BJ (cell line): ENCODE measurements around the gene GFOD1. TPM values are rescaled to one million over a fixed set of nuclear protein-coding genes. Genes with fewer than 3 reads are reported as not detected.

ENCODE experiments used
- CTCF ChIA-PET: fragments of 350-600 bp; formaldehyde crosslinking; extraction: SDS; loops from one replicate; lab custom pipeline; 2021; ENCODE audit warnings: antibody characterized with exemption, inconsistent platforms; lab: Yijun Ruan, JAX
- POLR2A ChIA-PET: fragments of 300-600 bp; sonication (Branson Sonifier 250); formaldehyde crosslinking; extraction: SDS; loops from one replicate; lab custom pipeline; 2021; ENCODE audit warnings: antibody characterized with exemption; lab: Charles Lee
- DNase-seq: peaks from one replicate; pipeline ENCODE4 v3.0.0-alpha.2; 2011; ENCODE audit warnings: low read depth
- H3K27me3 ChIP-seq: 2 replicates; pipeline ENCODE4 v1.6.0; 2011; ENCODE audit warnings: low read length; ENCODE audit not compliant: control insufficient read depth, insufficient read depth
- H3K36me3 ChIP-seq: 2 replicates; pipeline ENCODE4 v1.5.1; 2011; ENCODE audit warnings: low read length; ENCODE audit not compliant: control insufficient read depth, insufficient read depth
- H3K4me3 ChIP-seq: 2 replicates; pipeline ENCODE4 v1.5.1; 2011; ENCODE audit warnings: low read depth, mild to moderate bottlenecking, control low read depth, low read length
- CTCF ChIP-seq: IDR thresholded peaks from 2 replicates; pipeline ENCODE4 v1.5.1; 2011; ENCODE audit warnings: low read depth, mild to moderate bottlenecking, control low read depth, inconsistent platforms, low read length, moderate library complexity; ENCODE audit not compliant: insufficient read depth
- polyA plus RNA-seq: library from polyadenylated mRNA; depleted of rRNA; stranded (reverse); fragments of >200 nt; gene quantifications from 2 replicates; pipeline ENCODE4 v1.2.3, GENCODE V29; 2011

The GFOD1 gene
- polyA plus RNA-seq, 1 experiment = 0.76 TPM

- POLR2A ChIA-PET = no interaction called here
- CTCF ChIA-PET = interaction anchor here (0.7 to 1.5 kb wide), 3 partner anchors 16 to 235 kb away, joined by 3 to 5 read pairs (median 3); partner anchors contain the start of gene SIRT5
- Histone ChIP-seq H3K27me3 (peaks cover 3% of the 10 kb centered on the region), H3K4me3 (no peak overlapping the region), H3K36me3 (no peaks in the 10 kb centered on the region)
- no peak for TF ChIP-seq CTCF
- DNase-seq = no peak
Observed at GRCh38 chr6:13339863-13340630, 147.4 kb downstream of the GFOD1 start.

GRCh38 chr6:13338038-13338437, 149.4 kb downstream of the GFOD1 start:
- TF ChIP-seq CTCF = no peak
- H3K27me3 ChIP-seq = peaks cover 3% of the 10 kb centered on the region
- POLR2A ChIA-PET = no interaction called here
- H3K36me3 ChIP-seq = no peaks in the 10 kb centered on the region
- DNase-seq = no peak
- CTCF ChIA-PET = interaction anchor here (0.8 to 2.2 kb wide), 9 partner anchors 11 to 278 kb away, joined by 3 to 14 read pairs (median 4); partner anchors contain the start of genes NOL7 and SIRT5
- no peak overlapping the region for H3K4me3 ChIP-seq

- peak; percentile 86 for TF ChIP-seq CTCF
- CTCF ChIA-PET = interaction anchor here (1.4 to 2.2 kb wide), 5 partner anchors 19 to 279 kb away, joined by 3 to 14 read pairs (median 6); partner anchors contain the start of gene NOL7
- peak; percentile 85 for DNase-seq
- Histone ChIP-seq H3K27me3 (peaks cover 2% of the 10 kb centered on the region), H3K36me3 (no peaks in the 10 kb centered on the region), H3K4me3 (no peak overlapping the region)
- POLR2A ChIA-PET = no interaction called here
Observed at GRCh38 chr6:13336553-13336952, 150.8 kb downstream of the GFOD1 start.

- ChIA-PET CTCF (interaction anchor here (1.1 to 8.5 kb wide), 7 partner anchors 20 to 423 kb away, joined by 3 to 147 read pairs (median 14); partner anchors contain the start of gene SIRT5), POLR2A (no interaction called here)
Observed at GRCh38 chr6:13334953-13335352, 152.4 kb downstream of the GFOD1 start.

More at GRCh38 chr6:13334953-13335352, 152.4 kb downstream of the GFOD1 start:
- no peaks in the 10 kb centered on the region for H3K36me3 ChIP-seq
- no peaks in the 10 kb centered on the region; the same call in 1 of the 2 replicates for H3K27me3 ChIP-seq
- DNase-seq = no peak
- H3K4me3 ChIP-seq = no peak overlapping the region
- no peak for TF ChIP-seq CTCF
